Left forelimb (tissue), 1 donor: ENCODE measurements around the gene PHLPP1.

Experiments
- DNase-seq: peaks from one replicate; pipeline ENCODE4 v3.0.0-alpha.2; 2018; ENCODE audit warnings: low spot score

Gene PHLPP1

GRCh38 chr18:62809900-62810299 is 94.6 kb downstream of the PHLPP1 start:
- DNase-seq = no peak

GRCh38 chr18:62810682-62811081 is 95.3 kb downstream of the PHLPP1 start:
- DNase-seq = no peak

- no peak for DNase-seq
Observed at GRCh38 chr18:62811674-62812073, 96.3 kb downstream of the PHLPP1 start.

- no peak for DNase-seq
Observed at GRCh38 chr18:62812242-62812641, 96.9 kb downstream of the PHLPP1 start.

- no peak for DNase-seq
Observed at GRCh38 chr18:62812876-62813275, 97.5 kb downstream of the PHLPP1 start.

GRCh38 chr18:62814132-62814759 is 98.9 kb downstream of the PHLPP1 start:
- DNase-seq = no peak

GRCh38 chr18:62825382-62825781 is 110.0 kb downstream of the PHLPP1 start:
- no peak for DNase-seq

GRCh38 chr18:62827397-62827796 is 112.1 kb downstream of the PHLPP1 start:
- DNase-seq = no peak

- DNase-seq = no peak
Observed at GRCh38 chr18:62828091-62828640, 112.8 kb downstream of the PHLPP1 start.

- DNase-seq = no peak
Observed at GRCh38 chr18:62828852-62829251, 113.5 kb downstream of the PHLPP1 start.

GRCh38 chr18:62829936-62830335 is 114.6 kb downstream of the PHLPP1 start:
- no peak for DNase-seq

GRCh38 chr18:62832282-62832681 is 116.9 kb downstream of the PHLPP1 start:
- no peak for DNase-seq

- DNase-seq = no peak
Observed at GRCh38 chr18:62833494-62833893, 118.2 kb downstream of the PHLPP1 start.

GRCh38 chr18:62834715-62835114 is 119.4 kb downstream of the PHLPP1 start:
- DNase-seq = no peak

GRCh38 chr18:62837011-62837410 is 121.7 kb downstream of the PHLPP1 start:
- DNase-seq = no peak

GRCh38 chr18:62838475-62839098 is 123.2 kb downstream of the PHLPP1 start:
- no peak for DNase-seq

GRCh38 chr18:62839874-62840713 is 124.8 kb downstream of the PHLPP1 start:
- DNase-seq = no peak

- no peak for DNase-seq
Observed at GRCh38 chr18:62841405-62841804, 126.1 kb downstream of the PHLPP1 start.

GRCh38 chr18:62842898-62843297 is 127.6 kb downstream of the PHLPP1 start:
- no peak for DNase-seq

- no peak for DNase-seq
Observed at GRCh38 chr18:62844850-62845643, 129.7 kb downstream of the PHLPP1 start.

GRCh38 chr18:62846313-62846712 is 131.0 kb downstream of the PHLPP1 start:
- DNase-seq = no peak

- no peak for DNase-seq
Observed at GRCh38 chr18:62847081-62847480, 131.7 kb downstream of the PHLPP1 start.
